ENCODE results near the gene IL22RA2.

DNA sequence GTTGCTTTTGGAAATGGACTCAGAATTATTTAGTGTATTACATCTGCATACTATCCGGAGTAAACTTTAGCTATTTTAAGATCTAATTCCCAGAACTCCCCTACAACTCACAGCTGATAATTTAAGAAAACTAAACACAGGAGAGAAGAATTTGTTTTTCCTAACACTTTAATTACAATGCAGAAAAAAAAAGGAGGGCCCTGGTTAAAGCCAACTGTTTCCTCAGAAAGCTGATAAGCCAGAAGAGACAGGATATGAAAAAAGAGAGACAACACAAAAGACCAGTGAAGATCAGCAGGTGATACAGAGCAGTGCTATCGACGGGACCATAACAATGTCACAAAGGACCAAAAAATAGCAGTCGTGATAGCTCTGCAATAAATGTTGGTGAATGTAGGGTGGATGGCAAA, 39.9 kb upstream of the IL22RA2 start:
- no peak for TF ChIP-seq ZNF260 (CRISPR knock-in tag; IDR thresholded peaks at IDR 0.05; ENCODE audit: borderline replicate concordance, low read depth)
- TF ChIP-seq SIN3A (IDR thresholded peaks at IDR 0.05; ENCODE audit: borderline replicate concordance, low read depth, low read length), result no peak
- TF ChIP-seq, protein P1, sequence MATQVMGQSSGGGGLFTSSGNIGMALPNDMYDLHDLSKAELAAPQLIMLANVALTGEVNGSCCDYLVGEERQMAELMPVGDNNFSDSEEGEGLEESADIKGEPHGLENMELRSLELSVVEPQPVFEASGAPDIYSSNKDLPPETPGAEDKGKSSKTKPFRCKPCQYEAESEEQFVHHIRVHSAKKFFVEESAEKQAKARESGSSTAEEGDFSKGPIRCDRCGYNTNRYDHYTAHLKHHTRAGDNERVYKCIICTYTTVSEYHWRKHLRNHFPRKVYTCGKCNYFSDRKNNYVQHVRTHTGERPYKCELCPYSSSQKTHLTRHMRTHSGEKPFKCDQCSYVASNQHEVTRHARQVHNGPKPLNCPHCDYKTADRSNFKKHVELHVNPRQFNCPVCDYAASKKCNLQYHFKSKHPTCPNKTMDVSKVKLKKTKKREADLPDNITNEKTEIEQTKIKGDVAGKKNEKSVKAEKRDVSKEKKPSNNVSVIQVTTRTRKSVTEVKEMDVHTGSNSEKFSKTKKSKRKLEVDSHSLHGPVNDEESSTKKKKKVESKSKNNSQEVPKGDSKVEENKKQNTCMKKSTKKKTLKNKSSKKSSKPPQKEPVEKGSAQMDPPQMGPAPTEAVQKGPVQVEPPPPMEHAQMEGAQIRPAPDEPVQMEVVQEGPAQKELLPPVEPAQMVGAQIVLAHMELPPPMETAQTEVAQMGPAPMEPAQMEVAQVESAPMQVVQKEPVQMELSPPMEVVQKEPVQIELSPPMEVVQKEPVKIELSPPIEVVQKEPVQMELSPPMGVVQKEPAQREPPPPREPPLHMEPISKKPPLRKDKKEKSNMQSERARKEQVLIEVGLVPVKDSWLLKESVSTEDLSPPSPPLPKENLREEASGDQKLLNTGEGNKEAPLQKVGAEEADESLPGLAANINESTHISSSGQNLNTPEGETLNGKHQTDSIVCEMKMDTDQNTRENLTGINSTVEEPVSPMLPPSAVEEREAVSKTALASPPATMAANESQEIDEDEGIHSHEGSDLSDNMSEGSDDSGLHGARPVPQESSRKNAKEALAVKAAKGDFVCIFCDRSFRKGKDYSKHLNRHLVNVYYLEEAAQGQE (IDR thresholded peaks at IDR 0.05; ENCODE audit: borderline replicate concordance in 1 of 2, low read depth in 1 of 2, low read length in 2 of 2), result no peak
- no peak for TF ChIP-seq FOXK1 (CRISPR knock-in tag; IDR thresholded peaks at IDR 0.05; ENCODE audit: borderline replicate concordance, low read depth)
- no peak for TF ChIP-seq RFX5 (IDR thresholded peaks at IDR 0.05; ENCODE audit: low read depth, low read length)
- TF ChIP-seq ASH2L (IDR thresholded peaks at IDR 0.05; ENCODE audit: insufficient read length, low read depth, low read length), result no peak
- TF ChIP-seq, protein P2, sequence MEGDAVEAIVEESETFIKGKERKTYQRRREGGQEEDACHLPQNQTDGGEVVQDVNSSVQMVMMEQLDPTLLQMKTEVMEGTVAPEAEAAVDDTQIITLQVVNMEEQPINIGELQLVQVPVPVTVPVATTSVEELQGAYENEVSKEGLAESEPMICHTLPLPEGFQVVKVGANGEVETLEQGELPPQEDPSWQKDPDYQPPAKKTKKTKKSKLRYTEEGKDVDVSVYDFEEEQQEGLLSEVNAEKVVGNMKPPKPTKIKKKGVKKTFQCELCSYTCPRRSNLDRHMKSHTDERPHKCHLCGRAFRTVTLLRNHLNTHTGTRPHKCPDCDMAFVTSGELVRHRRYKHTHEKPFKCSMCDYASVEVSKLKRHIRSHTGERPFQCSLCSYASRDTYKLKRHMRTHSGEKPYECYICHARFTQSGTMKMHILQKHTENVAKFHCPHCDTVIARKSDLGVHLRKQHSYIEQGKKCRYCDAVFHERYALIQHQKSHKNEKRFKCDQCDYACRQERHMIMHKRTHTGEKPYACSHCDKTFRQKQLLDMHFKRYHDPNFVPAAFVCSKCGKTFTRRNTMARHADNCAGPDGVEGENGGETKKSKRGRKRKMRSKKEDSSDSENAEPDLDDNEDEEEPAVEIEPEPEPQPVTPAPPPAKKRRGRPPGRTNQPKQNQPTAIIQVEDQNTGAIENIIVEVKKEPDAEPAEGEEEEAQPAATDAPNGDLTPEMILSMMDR (CRISPR knock-in tag; IDR thresholded peaks at IDR 0.05), result no peak
- TF ChIP-seq POLR2A (IDR thresholded peaks at IDR 0.05; ENCODE audit: insufficient read depth in 1 of 2, low read depth in 2 of 2, low read length in 2 of 2), result no peak
- TF ChIP-seq EZH2 (conservative IDR thresholded peaks at IDR 0.05; ENCODE audit: low read depth, low read length), result no peak
- no peak for TF ChIP-seq NFIC (IDR thresholded peaks at IDR 0.05; ENCODE audit: low read length)
- no peak for TF ChIP-seq GABPB1 (CRISPR knock-in tag; IDR thresholded peaks at IDR 0.05)
- TF ChIP-seq CEBPB (IDR thresholded peaks at IDR 0.05; ENCODE audit: borderline replicate concordance, low read depth, low read length), result no peak
- TF ChIP-seq, protein P3, sequence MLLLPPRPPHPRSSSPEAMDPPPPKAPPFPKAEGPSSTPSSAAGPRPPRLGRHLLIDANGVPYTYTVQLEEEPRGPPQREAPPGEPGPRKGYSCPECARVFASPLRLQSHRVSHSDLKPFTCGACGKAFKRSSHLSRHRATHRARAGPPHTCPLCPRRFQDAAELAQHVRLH (CRISPR knock-in tag; IDR thresholded peaks at IDR 0.05; ENCODE audit: borderline replicate concordance, low read depth), result no peak

Data from HepG2 (cell line).